ENCODE data around the gene PLEKHM3. TPM values are rescaled to one million over a fixed set of nuclear protein-coding genes. Genes with fewer than 3 reads are reported as not detected.
"Not testable (repeated sequence)": the region's sequence is repeated elsewhere in the genome, so short reads cannot be mapped to it uniquely, and the experiment has no call there.

The PLEKHM3 gene
- total RNA-seq, 2 donors from 2014 or later: 9.8 to 10.4 TPM

DNA sequence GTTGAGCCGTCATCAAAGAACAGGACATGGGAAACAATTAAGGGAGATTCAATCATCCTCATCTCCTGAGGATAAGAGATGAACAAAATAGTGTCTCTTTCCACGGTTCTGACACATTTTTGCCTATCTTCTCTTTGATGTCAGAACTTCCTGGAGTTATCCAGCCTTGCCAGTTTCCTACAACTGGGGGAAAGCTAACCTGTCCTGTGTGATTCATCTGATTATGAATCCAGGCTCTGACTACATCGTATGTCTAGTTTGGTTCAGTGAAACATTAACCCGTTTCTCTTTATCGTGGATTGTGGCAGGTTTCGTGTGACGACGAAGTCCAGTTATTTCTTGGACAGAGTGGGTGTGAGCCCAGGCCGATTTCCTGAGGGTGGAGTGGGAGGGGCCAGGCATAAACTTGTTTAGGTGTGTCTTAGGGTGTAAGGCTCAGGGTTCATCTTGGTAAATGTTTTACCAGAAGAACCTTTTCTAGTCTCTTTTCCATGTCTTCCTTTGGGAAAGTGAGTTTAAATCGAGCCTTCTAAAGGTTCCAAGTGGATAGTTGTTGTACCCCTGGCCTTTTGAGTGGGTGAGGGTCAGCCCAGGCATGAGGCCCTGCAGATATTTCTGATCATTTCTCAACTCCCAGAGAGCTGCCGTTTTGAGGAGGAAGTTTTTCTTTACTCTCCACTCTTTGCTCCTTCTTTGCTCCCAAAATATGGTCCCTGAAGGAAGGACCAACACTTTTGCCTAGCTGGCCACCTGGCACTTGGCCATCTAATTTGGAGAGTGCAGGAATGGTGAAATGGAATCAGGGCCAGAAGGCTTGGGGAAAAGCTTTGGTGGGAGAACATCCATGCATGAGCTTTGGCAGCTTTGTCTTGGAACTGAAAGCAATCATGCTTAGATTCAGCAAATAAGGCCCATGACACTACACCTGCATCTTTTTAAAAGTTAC, 205.2 kb downstream of the PLEKHM3 start:
- DNase-seq (peak; percentile 84 to 93), ATAC-seq (peak; percentile 88)
- intact Hi-C loops (cut with DNase I, micrococcal nuclease): no loop called here

GRCh38 chr2:207819021-207819797, 206.1 kb downstream of the PLEKHM3 start:
- DNase-seq (peak in 1 of 2 donors; percentile 47), ATAC-seq (peak; percentile 40)
- intact Hi-C loops (cut with DNase I, micrococcal nuclease): no loop called here

DNA sequence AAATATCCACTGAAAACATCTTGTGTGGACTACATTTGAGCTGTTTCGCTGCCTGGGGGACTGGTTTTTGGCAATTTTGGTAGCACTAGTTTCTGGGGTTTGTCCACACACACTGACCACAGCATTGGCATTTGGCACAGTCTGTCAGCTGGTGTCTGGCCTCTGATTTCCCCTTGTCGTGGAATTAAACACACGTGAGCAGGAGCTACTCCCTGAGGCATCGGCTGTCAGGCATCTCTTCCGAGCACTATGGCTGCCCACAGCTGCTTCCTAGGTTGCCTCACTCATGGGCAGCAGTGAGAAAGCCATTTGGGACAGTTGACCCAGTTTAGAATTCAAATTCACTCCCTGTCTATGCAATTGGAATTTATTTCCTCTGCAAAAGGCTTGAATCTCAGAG, 208.8 kb downstream of the PLEKHM3 start:
- no peak for ATAC-seq
- intact Hi-C loops (cut with DNase I, micrococcal nuclease): no loop called here
- DNase-seq: no peak

- no peak for DNase-seq
- no peak for ATAC-seq
- intact Hi-C loops (cut with DNase I, micrococcal nuclease): no loop called here
Measured at GRCh38 chr2:207815254-207815653, 210.1 kb downstream of the PLEKHM3 start.

DNA sequence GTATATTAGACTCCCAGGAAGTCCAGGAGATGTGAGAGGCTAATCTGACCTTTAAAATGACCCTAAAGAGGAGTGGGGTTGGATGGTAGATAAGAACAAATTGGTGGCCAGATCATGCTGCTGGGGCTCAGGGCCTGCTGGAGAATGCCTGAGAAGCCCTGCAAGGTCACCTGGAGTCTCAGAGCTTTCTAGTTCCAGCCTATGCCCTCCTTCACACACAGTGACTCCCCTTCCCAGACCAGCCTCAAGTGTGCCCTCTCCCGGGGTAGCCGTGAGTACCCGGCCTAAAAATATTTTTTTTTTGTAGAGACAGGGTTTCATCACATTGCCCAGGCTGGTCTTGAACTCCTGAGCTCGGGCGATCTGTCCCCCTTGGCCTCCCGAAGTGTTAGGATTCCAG, 211.4 kb downstream of the PLEKHM3 start:
- no peak for ATAC-seq
- intact Hi-C loops (cut with DNase I, micrococcal nuclease): no loop called here

DNA sequence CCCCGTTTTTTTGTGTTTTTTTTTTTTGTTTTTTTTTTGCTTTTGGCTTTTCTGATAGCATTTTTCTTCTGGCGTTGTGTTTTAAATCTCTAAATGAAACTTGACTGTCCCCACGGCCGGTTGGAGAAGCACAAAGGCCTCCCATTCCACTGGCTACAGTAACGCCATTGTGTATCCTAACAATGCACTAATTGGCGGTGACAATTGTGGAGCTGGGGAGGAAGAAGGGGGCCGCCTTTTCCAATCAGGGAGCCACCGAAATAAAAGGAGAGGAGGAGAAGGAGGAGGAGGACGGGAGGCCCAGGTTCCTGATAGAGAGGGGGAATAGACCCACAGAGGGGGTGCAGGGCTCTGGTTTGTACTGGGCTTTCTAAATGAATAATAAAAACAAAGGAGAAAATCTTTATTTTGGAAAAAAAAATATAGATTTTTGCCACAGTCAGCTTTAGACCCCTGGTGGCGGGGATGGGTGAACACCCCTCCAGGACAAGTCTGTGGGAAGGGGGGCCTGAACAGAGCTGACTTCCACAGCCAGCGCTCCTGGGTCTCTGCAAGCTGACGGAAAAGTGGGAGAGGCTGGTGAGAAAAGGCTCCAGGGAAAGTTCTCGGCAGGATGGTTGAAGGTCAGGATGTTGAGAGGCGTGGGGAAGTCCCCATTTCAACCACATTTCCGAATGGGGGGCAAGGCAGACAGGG, 212.0 kb downstream of the PLEKHM3 start:
- intact Hi-C loops (cut with DNase I, micrococcal nuclease): no loop called here
- DNase-seq: no peak
- ATAC-seq: no peak

More for the DNA sequence above, 211.4 kb downstream of the PLEKHM3 start:
- DNase-seq: no peak

DNA sequence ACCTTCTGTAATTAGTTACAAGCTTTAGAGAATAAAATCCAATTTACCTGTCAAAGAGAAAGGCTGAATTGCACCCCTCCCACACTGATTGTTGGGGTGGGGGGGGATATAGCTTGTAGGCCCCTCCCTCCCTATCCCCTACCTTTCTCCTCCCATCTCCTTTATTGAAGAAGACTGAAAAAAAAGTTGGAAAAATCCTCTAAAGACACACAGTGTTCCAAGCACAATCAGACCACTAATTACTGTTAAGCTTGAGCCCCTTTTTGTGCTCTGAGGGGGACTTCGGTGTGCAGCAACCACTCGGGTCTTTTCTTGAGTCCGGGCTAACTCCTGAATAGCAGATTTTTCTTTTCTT, 212.6 kb downstream of the PLEKHM3 start:
- no peak for DNase-seq
- intact Hi-C loops (cut with DNase I, micrococcal nuclease): no loop called here
- ATAC-seq: no peak

DNA sequence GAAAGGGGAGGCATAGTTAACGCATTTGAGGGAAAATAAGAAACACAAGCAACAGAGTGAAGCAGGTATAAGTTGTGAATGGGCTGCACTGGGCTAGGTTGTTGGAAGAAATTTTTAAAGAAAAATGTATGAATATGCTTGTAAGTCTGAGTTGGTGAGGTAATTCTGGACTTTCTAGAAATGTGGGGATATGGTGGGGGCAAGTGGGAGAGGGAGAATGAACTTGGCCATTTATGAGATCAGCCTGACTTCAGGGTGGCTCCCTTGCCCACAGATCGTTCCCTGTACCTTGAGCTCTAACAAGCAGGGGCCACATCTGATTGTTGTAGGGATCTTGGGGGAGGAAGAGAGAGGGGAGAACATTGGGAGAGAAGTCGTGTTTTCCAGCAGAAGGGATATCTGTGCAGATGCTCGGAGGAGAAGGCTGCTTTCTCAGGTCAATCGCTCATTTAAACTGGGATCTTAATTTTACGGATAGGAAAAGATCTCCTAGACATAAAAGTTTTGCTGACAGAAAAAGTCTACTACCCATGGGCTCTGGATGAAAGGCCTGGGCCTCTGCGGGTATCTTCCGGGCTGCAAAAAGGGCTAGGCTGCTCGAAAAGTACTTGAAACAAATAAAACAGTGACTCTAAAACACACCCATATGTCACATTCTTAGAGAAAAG, 213.1 kb downstream of the PLEKHM3 start:
- DNase-seq (no peak), ATAC-seq (no peak)
- intact Hi-C loops (cut with DNase I, micrococcal nuclease): no loop called here

DNA sequence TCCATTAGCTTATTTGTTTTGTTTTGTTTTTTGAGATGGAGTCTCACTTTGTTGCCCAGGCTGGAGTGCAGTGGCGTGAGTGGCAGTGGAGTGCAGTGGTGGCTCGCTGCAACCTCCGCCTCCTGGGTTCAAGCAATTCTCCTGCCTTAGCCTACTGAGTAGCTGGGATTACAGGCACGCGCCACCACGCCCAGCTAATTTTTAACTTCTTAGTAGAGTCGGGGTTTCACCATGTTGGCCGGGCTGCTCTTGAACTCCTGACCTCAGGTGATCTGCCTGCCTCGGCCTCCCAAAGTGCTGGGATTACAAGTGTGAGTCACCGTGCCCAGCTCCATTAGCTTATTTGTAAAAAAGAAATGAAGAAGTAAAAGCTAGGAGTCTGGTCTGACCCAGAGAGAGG, 213.7 kb downstream of the PLEKHM3 start:
- DNase-seq: not testable (repeated sequence)

GRCh38 chr2:207810200-207810788, 215.0 kb downstream of the PLEKHM3 start:
- ATAC-seq (peak; percentile 50), DNase-seq (no peak)
- intact Hi-C loops (cut with DNase I, micrococcal nuclease): no loop called here

More for the DNA sequence above, 213.7 kb downstream of the PLEKHM3 start:
- ATAC-seq; intact Hi-C loops (cut with DNase I, micrococcal nuclease): not testable (repeated sequence)

DNA sequence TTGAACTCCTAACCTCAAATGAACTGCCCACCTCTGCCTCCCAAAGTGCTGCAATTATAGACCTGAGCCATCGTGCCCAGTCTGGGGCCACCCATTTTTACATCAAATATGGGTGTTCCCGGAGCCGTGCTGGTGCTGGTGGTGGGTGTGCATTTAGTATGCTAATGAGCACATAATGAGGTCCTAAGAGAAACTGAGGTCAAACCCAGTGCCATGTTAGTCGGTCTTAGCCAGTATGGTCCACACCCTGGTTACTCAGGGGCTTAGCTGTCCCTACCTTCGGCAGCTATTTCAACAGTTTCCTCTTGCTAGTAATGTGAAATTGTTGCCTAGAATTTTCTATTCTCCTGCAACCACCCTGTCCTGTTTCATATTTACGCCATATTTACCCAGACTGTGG, 217.2 kb downstream of the PLEKHM3 start:
- no peak for ATAC-seq
- no peak for DNase-seq
- intact Hi-C loops (cut with DNase I, micrococcal nuclease): no loop called here

DNA sequence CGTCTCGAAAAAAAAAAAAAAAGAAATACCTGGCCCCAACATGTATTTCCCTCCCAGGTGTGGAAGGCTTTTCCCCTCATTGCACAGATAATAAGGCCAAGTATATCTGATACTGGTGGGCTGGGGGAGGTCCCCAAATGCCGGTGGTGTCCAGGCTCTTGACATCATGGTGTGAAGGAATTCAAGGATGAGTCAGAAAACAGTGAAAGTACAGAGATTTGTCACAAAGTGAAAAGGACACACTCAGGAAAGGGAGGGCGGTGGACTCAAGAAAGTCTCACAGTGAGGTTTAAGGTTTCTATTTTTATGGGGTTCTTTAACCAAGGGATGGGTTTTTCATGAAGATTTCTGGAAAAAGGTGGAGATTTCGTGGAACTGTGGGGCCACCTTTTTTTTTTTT, 217.8 kb downstream of the PLEKHM3 start:
- ATAC-seq: no peak
- intact Hi-C loops (cut with DNase I, micrococcal nuclease): no loop called here
- no peak for DNase-seq

- peak; percentile 31 for ATAC-seq
- no peak for DNase-seq
- intact Hi-C loops (cut with DNase I, micrococcal nuclease): no loop called here
Measured at GRCh38 chr2:207805566-207806226, 219.6 kb downstream of the PLEKHM3 start.

DNA sequence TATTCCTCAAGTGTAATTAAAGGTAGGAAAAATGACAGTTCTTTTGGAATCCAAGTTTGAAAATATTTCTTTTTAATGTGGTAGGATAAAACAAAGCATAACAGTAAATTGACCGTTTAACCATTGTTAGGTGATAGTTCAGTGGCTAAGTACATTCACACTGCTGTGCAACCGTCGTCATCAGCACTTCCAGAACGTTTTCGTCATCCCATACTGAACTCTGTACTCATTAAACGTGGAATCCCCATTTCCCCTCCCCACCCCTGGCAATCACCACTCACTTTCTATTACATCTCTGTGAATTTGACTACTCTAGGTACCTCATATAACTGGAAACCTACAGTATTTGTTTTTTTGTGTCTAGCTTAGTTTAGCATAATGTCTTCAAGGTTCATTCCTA, 222.7 kb downstream of the PLEKHM3 start:
- peak; percentile 43 to 75 for DNase-seq
- ATAC-seq: peak; percentile 96
- intact Hi-C loops (cut with DNase I, micrococcal nuclease): no loop called here

DNA sequence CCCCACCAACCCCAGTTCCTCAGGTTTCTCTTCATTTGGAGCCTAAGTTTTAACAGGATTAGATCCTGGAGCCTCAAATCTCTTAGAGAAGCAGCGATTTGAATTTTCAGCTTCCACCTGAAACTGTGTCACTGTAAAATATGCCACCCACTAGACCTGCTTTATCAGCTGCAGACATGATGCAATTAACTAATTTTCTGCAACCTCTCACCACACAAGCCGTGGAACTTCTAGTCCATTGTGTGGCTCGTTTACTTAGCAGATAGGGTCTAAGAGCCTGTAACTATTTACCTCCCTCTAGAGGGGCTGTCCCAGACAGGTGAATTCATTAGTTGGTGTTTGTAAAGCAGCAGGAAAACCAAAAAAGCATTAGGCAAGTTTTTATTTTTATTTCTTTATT, 224.1 kb downstream of the PLEKHM3 start:
- intact Hi-C loops (cut with DNase I, micrococcal nuclease): no loop called here
- DNase-seq (no peak), ATAC-seq (no peak)

GRCh38 chr2:207796585-207797350, 228.6 kb downstream of the PLEKHM3 start:
- DNase-seq: peak; percentile 71 to 73

GRCh38 chr2:207792244-207792785, 233.0 kb downstream of the PLEKHM3 start:
- ATAC-seq (peak; percentile 76), DNase-seq (peak in 1 of 2 donors; percentile 31)

More at GRCh38 chr2:207796585-207797350, 228.6 kb downstream of the PLEKHM3 start:
- intact Hi-C loops (cut with DNase I, micrococcal nuclease): no loop called here
- peak; percentile 90 for ATAC-seq

More at GRCh38 chr2:207792244-207792785, 233.0 kb downstream of the PLEKHM3 start:
- intact Hi-C loops (cut with DNase I, micrococcal nuclease): no loop called here
